Measurements from ENCODE around the gene KCNA5.

GRCh38 chr12:5094986-5095385 lies 51.3 kb downstream of the KCNA5 start:
- no peak for TF ChIP-seq CTCF (IDR thresholded peaks at IDR 0.05)
- TF ChIP-seq POLR2A (IDR thresholded peaks at IDR 0.05), result no peak
